WTC11 (cell line): ENCODE results near the gene KCNIP4. TPM values are rescaled to one million over a fixed set of nuclear protein-coding genes. Genes with fewer than 3 reads are reported as not detected.

Experiments
- ATAC-seq: fragments of 200-7000 bp; cut with Tn5 transposase; 2 replicates; pipeline ENCODE4 v1.10.0; 2021; ENCODE audit warnings: mild to moderate bottlenecking, moderate library complexity
- CTCF ChIA-PET: fragments of 300-600 bp; sonication (Branson Sonifier 250); formaldehyde crosslinking; loops from one replicate; lab custom pipeline; 2021; ENCODE audit warnings: antibody characterized with exemption; lab: Charles Lee
- POLR2A ChIA-PET: fragments of 350-600 bp; sonication (Branson Sonifier 250); formaldehyde crosslinking; loops from one replicate; lab custom pipeline; 2021; ENCODE audit warnings: antibody characterized with exemption; lab: Charles Lee
- DNase-seq: peaks from one replicate; pipeline ENCODE4 v3.0.0; 2021; ENCODE audit warnings: low spot score
- H3K27ac Mint-ChIP-seq: 2 replicates; pipeline ENCODE4 v1.8.0; 2021; ENCODE audit warnings: mixed read lengths
- H3K27me3 Mint-ChIP-seq: 2 replicates; pipeline ENCODE4 v1.8.0; 2021; ENCODE audit warnings: low read depth, mild to moderate bottlenecking, moderate library complexity, mixed read lengths
- H3K36me3 Mint-ChIP-seq: 2 replicates; pipeline ENCODE4 v1.8.0; 2021; ENCODE audit warnings: mixed read lengths
- H3K4me1 Mint-ChIP-seq: 2 replicates; pipeline ENCODE4 v1.8.0; 2022; ENCODE audit warnings: mixed read lengths
- H3K4me3 Mint-ChIP-seq: 2 replicates; pipeline ENCODE4 v1.8.0; 2021; ENCODE audit warnings: mild to moderate bottlenecking, moderate library complexity, mixed read lengths
- H3K9me3 Mint-ChIP-seq: 2 replicates; pipeline ENCODE4 v1.8.0; 2021; ENCODE audit warnings: mixed read lengths
- EMX1 ChIP-seq: fragments of 250-450 bp; sonication (Bioruptor Pico); IDR thresholded peaks from 2 replicates; pipeline ENCODE4 v1.8.0; 2021; ENCODE audit warnings: mild to moderate bottlenecking
- FOXJ3 ChIP-seq: sonication (generic); formaldehyde crosslinking; IDR thresholded peaks from 2 replicates; pipeline ENCODE4 v1.9.0; 2021; ENCODE audit warnings: missing genetic modification reagents, mild to moderate bottlenecking, borderline replicate concordance
- FOXK1 ChIP-seq: sonication (generic); formaldehyde crosslinking; IDR thresholded peaks from 2 replicates; pipeline ENCODE4 v1.8.0; 2022; ENCODE audit warnings: mild to moderate bottlenecking, moderate library complexity, missing genetic modification reagents
- KAT7 ChIP-seq: sonication (generic); formaldehyde crosslinking; IDR thresholded peaks from 2 replicates; pipeline ENCODE4 v1.8.1; 2023; ENCODE audit warnings: missing genetic modification reagents, mild to moderate bottlenecking, borderline replicate concordance
- NFATC4 ChIP-seq: fragments of 250-450 bp; sonication (Bioruptor Pico); IDR thresholded peaks from 2 replicates; pipeline ENCODE4 v1.9.0; 2021; ENCODE audit warnings: mild to moderate bottlenecking
- NFYB ChIP-seq: sonication (generic); formaldehyde crosslinking; conservative IDR thresholded peaks from 2 replicates; pipeline ENCODE4 v1.8.0; 2022; ENCODE audit warnings: low read depth, missing genetic modification reagents
- OVOL2 ChIP-seq: fragments of 250-450 bp; sonication (Bioruptor Pico); IDR thresholded peaks from 2 replicates; pipeline ENCODE4 v1.9.0; 2021; ENCODE audit warnings: mild to moderate bottlenecking, borderline replicate concordance
- ZNF219 ChIP-seq: sonication (generic); formaldehyde crosslinking; IDR thresholded peaks from 2 replicates; pipeline ENCODE4 v1.8.0; 2023; ENCODE audit warnings: missing genetic modification reagents, mild to moderate bottlenecking, borderline replicate concordance
- ZNF423 ChIP-seq: fragments of 250-450 bp; sonication (Bioruptor Pico); IDR thresholded peaks from 2 replicates; pipeline ENCODE4 v2.1.2; 2022; ENCODE audit warnings: mild to moderate bottlenecking, moderate library complexity
- total RNA-seq: library from RNA; stranded (reverse); gene quantifications from 3 replicates; pipeline ENCODE4 v1.2.3, GENCODE V29; 2021
- TF ChIP-seq, protein P1 (sequence below): sonication (generic); formaldehyde crosslinking; IDR thresholded peaks from 2 replicates; pipeline ENCODE4 v1.8.0; 2023; ENCODE audit warnings: missing genetic modification reagents
- TF ChIP-seq, protein P2 (sequence below): sonication (generic); formaldehyde crosslinking; IDR thresholded peaks from 2 replicates; pipeline ENCODE4 v1.8.1; 2023; ENCODE audit warnings: mild to moderate bottlenecking, moderate library complexity, missing genetic modification reagents
- TF ChIP-seq, protein P3 (sequence below): fragments of 250-450 bp; sonication (Bioruptor Pico); IDR thresholded peaks from 2 replicates; pipeline ENCODE4 v1.9.0; 2021; ENCODE audit warnings: mild to moderate bottlenecking, borderline replicate concordance
- TF ChIP-seq, protein P4 (sequence below): sonication (generic); formaldehyde crosslinking; IDR thresholded peaks from 2 replicates; pipeline ENCODE4 v1.8.1; 2023; ENCODE audit warnings: mild to moderate bottlenecking, missing genetic modification reagents
- TF ChIP-seq, protein P5 (sequence below): sonication (generic); formaldehyde crosslinking; IDR thresholded peaks from 2 replicates; pipeline ENCODE4 v1.8.0; 2022; ENCODE audit warnings: mild to moderate bottlenecking, missing genetic modification reagents
- TF ChIP-seq, protein P6 (sequence below): sonication (generic); formaldehyde crosslinking; IDR thresholded peaks from 2 replicates; pipeline ENCODE4 v1.8.0; 2022; ENCODE audit warnings: missing genetic modification reagents
- TF ChIP-seq, protein P7 (sequence below): sonication (generic); formaldehyde crosslinking; IDR thresholded peaks from 2 replicates; pipeline ENCODE4 v1.8.0; 2022; ENCODE audit warnings: mild to moderate bottlenecking, missing genetic modification reagents
- TF ChIP-seq, protein P8 (sequence below): fragments of 250-450 bp; sonication (Bioruptor Pico); IDR thresholded peaks from 2 replicates; pipeline ENCODE4 v2.1.2; 2022; ENCODE audit warnings: mild to moderate bottlenecking, moderate library complexity

KCNIP4 gene
- total RNA-seq, 1 experiment from 2014 or later, result not detected

DNA sequence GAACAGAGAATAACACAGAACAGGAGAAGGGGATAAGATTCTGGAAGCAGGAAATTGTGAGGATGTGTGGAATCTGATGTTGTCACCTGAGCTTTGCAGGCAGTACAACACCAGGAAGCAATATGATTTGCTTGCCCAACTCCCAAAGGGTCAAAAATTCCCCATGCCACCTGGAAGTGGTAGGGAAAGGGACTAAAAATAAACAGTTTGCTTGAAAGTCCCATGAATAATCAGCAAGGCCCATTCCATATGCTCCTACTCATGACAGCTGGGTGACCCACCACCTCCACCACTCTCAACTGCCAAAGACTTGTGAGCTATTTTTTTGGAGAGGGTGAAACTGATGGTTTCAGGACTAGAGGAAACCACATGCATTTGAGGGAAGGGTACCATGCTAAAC lies 168.4 kb downstream of the KCNIP4 start:
- Mint-ChIP-seq H3K27me3 (no peaks in the 10 kb centered on the region), H3K4me3 (no peak overlapping the region), H3K27ac (no peak overlapping the region), H3K36me3 (no peaks in the 10 kb centered on the region), H3K9me3 (peaks cover 9% of the 10 kb centered on the region), H3K4me1 (no peaks in the 10 kb centered on the region)
- POLR2A ChIA-PET, result no interaction called here
- CTCF ChIA-PET, result interaction anchor here (2.9 kb wide), 1 partner anchor 9 kb away, joined by 16 read pairs; no protein-coding TSS in a partner anchor
- no peak for ATAC-seq
- TF ChIP-seq, protein P1, sequence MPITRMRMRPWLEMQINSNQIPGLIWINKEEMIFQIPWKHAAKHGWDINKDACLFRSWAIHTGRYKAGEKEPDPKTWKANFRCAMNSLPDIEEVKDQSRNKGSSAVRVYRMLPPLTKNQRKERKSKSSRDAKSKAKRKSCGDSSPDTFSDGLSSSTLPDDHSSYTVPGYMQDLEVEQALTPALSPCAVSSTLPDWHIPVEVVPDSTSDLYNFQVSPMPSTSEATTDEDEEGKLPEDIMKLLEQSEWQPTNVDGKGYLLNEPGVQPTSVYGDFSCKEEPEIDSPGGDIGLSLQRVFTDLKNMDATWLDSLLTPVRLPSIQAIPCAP (CRISPR knock-in tag), result no peak
- TF ChIP-seq ZNF219 (no peak), KAT7 (no peak), FOXK1 (no peak)
- TF ChIP-seq, protein P2, sequence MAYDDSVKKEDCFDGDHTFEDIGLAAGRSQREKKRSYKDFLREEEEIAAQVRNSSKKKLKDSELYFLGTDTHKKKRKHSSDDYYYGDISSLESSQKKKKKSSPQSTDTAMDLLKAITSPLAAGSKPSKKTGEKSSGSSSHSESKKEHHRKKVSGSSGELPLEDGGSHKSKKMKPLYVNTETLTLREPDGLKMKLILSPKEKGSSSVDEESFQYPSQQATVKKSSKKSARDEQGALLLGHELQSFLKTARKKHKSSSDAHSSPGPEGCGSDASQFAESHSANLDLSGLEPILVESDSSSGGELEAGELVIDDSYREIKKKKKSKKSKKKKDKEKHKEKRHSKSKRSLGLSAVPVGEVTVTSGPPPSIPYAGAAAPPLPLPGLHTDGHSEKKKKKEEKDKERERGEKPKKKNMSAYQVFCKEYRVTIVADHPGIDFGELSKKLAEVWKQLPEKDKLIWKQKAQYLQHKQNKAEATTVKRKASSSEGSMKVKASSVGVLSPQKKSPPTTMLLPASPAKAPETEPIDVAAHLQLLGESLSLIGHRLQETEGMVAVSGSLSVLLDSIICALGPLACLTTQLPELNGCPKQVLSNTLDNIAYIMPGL (CRISPR knock-in tag), result no peak
- DNase-seq, result no peak

DNA sequence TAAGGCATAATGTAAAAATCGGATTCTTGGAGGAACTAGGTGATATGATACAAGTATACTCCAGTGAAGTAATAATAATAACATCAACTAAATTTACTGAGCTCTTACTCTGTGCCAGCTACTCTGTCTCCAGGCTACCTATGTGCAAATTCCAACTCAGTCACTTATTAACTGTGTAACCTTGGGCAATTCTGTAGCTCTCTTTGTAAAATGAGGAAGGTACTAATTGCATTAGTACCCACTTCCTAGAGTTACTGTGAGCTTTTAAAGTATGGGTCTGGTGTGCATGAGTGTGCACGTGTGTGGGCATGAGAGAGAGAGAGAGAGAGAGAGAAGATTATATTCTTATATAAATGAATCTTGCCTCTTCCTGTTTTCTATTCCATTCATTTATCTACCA lies 169.9 kb downstream of the KCNIP4 start:
- TF ChIP-seq, protein P3, sequence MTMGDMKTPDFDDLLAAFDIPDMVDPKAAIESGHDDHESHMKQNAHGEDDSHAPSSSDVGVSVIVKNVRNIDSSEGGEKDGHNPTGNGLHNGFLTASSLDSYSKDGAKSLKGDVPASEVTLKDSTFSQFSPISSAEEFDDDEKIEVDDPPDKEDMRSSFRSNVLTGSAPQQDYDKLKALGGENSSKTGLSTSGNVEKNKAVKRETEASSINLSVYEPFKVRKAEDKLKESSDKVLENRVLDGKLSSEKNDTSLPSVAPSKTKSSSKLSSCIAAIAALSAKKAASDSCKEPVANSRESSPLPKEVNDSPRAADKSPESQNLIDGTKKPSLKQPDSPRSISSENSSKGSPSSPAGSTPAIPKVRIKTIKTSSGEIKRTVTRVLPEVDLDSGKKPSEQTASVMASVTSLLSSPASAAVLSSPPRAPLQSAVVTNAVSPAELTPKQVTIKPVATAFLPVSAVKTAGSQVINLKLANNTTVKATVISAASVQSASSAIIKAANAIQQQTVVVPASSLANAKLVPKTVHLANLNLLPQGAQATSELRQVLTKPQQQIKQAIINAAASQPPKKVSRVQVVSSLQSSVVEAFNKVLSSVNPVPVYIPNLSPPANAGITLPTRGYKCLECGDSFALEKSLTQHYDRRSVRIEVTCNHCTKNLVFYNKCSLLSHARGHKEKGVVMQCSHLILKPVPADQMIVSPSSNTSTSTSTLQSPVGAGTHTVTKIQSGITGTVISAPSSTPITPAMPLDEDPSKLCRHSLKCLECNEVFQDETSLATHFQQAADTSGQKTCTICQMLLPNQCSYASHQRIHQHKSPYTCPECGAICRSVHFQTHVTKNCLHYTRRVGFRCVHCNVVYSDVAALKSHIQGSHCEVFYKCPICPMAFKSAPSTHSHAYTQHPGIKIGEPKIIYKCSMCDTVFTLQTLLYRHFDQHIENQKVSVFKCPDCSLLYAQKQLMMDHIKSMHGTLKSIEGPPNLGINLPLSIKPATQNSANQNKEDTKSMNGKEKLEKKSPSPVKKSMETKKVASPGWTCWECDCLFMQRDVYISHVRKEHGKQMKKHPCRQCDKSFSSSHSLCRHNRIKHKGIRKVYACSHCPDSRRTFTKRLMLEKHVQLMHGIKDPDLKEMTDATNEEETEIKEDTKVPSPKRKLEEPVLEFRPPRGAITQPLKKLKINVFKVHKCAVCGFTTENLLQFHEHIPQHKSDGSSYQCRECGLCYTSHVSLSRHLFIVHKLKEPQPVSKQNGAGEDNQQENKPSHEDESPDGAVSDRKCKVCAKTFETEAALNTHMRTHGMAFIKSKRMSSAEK, result no peak
- TF ChIP-seq, protein P4, sequence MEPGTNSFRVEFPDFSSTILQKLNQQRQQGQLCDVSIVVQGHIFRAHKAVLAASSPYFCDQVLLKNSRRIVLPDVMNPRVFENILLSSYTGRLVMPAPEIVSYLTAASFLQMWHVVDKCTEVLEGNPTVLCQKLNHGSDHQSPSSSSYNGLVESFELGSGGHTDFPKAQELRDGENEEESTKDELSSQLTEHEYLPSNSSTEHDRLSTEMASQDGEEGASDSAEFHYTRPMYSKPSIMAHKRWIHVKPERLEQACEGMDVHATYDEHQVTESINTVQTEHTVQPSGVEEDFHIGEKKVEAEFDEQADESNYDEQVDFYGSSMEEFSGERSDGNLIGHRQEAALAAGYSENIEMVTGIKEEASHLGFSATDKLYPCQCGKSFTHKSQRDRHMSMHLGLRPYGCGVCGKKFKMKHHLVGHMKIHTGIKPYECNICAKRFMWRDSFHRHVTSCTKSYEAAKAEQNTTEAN (CRISPR knock-in tag), result no peak
- TF ChIP-seq FOXK1, result no peak
- TF ChIP-seq EMX1 (CRISPR knock-in tag), result no peak
- no peak for TF ChIP-seq NFATC4 (CRISPR knock-in tag)
- TF ChIP-seq OVOL2 (CRISPR knock-in tag), result no peak
- TF ChIP-seq, protein P5, sequence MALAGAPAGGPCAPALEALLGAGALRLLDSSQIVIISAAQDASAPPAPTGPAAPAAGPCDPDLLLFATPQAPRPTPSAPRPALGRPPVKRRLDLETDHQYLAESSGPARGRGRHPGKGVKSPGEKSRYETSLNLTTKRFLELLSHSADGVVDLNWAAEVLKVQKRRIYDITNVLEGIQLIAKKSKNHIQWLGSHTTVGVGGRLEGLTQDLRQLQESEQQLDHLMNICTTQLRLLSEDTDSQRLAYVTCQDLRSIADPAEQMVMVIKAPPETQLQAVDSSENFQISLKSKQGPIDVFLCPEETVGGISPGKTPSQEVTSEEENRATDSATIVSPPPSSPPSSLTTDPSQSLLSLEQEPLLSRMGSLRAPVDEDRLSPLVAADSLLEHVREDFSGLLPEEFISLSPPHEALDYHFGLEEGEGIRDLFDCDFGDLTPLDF, result no peak
- Mint-ChIP-seq H3K27me3 (no peaks in the 10 kb centered on the region), H3K9me3 (peaks cover 9% of the 10 kb centered on the region), H3K36me3 (no peaks in the 10 kb centered on the region), H3K4me3 (no peak overlapping the region), H3K4me1 (no peaks in the 10 kb centered on the region), H3K27ac (no peak overlapping the region)
- ATAC-seq (no peak), DNase-seq (no peak)
- ChIA-PET POLR2A (interaction anchor here (0.7 kb wide), 1 partner anchor 44 kb away, joined by 3 read pairs; no protein-coding TSS in a partner anchor), CTCF (interaction anchor here (2.9 kb wide), 1 partner anchor 10 kb away, joined by 16 read pairs; no protein-coding TSS in a partner anchor)

DNA sequence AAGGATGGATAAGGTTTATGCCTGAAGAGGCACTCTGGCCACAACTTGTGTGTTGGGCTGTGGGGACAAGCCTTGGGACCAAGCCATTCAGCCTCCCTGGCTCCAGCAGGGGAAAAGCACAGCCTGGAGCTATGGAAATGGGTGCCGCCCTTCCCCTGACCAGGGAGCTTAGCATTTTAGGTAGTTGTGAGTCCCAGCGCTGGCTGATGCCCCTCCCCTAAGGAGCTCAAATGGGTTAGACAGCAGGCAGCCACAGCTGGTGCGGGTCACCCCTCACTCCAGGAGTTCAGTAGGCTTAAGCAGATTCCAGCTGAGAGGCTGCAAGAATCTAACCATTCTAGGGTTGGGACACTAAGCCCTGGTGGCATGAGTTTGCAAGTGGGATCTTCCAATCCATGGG lies 172.9 kb downstream of the KCNIP4 start:
- no peaks in the 10 kb centered on the region for H3K36me3 Mint-ChIP-seq
- POLR2A ChIA-PET, result no interaction called here
- ATAC-seq, result no peak
- TF ChIP-seq NFYB (CRISPR knock-in tag) (no peak), ZNF423 (CRISPR knock-in tag) (0 out of 2 replicates have a peak, but pooled peaks have one; percentile 35), FOXJ3 (CRISPR knock-in tag) (no peak)
- TF ChIP-seq, protein P6, sequence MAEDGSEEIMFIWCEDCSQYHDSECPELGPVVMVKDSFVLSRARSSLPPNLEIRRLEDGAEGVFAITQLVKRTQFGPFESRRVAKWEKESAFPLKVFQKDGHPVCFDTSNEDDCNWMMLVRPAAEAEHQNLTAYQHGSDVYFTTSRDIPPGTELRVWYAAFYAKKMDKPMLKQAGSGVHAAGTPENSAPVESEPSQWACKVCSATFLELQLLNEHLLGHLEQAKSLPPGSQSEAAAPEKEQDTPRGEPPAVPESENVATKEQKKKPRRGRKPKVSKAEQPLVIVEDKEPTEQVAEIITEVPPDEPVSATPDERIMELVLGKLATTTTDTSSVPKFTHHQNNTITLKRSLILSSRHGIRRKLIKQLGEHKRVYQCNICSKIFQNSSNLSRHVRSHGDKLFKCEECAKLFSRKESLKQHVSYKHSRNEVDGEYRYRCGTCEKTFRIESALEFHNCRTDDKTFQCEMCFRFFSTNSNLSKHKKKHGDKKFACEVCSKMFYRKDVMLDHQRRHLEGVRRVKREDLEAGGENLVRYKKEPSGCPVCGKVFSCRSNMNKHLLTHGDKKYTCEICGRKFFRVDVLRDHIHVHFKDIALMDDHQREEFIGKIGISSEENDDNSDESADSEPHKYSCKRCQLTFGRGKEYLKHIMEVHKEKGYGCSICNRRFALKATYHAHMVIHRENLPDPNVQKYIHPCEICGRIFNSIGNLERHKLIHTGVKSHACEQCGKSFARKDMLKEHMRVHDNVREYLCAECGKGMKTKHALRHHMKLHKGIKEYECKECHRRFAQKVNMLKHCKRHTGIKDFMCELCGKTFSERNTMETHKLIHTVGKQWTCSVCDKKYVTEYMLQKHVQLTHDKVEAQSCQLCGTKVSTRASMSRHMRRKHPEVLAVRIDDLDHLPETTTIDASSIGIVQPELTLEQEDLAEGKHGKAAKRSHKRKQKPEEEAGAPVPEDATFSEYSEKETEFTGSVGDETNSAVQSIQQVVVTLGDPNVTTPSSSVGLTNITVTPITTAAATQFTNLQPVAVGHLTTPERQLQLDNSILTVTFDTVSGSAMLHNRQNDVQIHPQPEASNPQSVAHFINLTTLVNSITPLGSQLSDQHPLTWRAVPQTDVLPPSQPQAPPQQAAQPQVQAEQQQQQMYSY (CRISPR knock-in tag), result no peak
- TF ChIP-seq, protein P7, sequence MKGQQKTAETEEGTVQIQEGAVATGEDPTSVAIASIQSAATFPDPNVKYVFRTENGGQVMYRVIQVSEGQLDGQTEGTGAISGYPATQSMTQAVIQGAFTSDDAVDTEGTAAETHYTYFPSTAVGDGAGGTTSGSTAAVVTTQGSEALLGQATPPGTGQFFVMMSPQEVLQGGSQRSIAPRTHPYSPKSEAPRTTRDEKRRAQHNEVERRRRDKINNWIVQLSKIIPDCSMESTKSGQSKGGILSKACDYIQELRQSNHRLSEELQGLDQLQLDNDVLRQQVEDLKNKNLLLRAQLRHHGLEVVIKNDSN, result no peak
- TF ChIP-seq, protein P8, sequence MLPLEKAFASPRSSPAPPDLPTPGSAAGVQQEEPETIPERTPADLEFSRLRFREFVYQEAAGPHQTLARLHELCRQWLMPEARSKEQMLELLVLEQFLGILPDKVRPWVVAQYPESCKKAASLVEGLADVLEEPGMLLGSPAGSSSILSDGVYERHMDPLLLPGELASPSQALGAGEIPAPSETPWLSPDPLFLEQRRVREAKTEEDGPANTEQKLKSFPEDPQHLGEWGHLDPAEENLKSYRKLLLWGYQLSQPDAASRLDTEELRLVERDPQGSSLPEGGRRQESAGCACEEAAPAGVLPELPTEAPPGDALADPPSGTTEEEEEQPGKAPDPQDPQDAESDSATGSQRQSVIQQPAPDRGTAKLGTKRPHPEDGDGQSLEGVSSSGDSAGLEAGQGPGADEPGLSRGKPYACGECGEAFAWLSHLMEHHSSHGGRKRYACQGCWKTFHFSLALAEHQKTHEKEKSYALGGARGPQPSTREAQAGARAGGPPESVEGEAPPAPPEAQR (CRISPR knock-in tag), result no peak

More for the DNA sequence above, 172.9 kb downstream of the KCNIP4 start:
- Mint-ChIP-seq H3K27ac (no peak overlapping the region), H3K9me3 (peaks cover 23% of the 10 kb centered on the region), H3K27me3 (no peaks in the 10 kb centered on the region; the same call in 1 of the 2 replicates), H3K4me1 (no peaks in the 10 kb centered on the region), H3K4me3 (no peak overlapping the region)
- no peak for DNase-seq
- CTCF ChIA-PET, result interaction anchor here (1.4 kb wide), 1 partner anchor 614 kb away, joined by 5 read pairs; no protein-coding TSS in a partner anchor
